OCI-LY3 (cell line): ENCODE results near the gene IL11.
"Not testable (repeated sequence)": the region's sequence is repeated elsewhere in the genome, so short reads cannot be mapped to it uniquely, and the experiment has no call there.

Source experiments
- H2AFZ ChIP-seq: fragments of 200-600, 300-600 bp; shearing (Covaris generic); 2 replicates; pipeline ENCODE4 v1.6.0; 2014; ENCODE audit warnings: antibody characterized with exemption, low read depth, low read length
- H3K27ac ChIP-seq: fragments of 200-600, 300-600 bp; sonication (generic); 2 replicates; pipeline ENCODE4 v1.5.1; 2014; ENCODE audit warnings: mild to moderate bottlenecking, low read length, moderate library complexity, mixed read lengths
- H3K27me3 ChIP-seq: fragments of 200-600, 300-600 bp; sonication (generic); 2 replicates; pipeline ENCODE4 v1.6.1; 2014; ENCODE audit warnings: low read depth, low read length, mixed read lengths
- H3K36me3 ChIP-seq: fragments of 200-600, 300-600 bp; sonication (generic); replicated peaks from 2 replicates; pipeline ENCODE3; 2014; ENCODE audit warnings: low read depth, low read length, mixed read lengths
- H3K4me1 ChIP-seq: fragments of 300-600, 200-600 bp; sonication (generic); 2 replicates; pipeline ENCODE4 v1.6.1; 2014; ENCODE audit warnings: low read length, mixed read lengths
- H3K4me2 ChIP-seq: fragments of 200-600, 300-600 bp; sonication (generic); 2 replicates; pipeline ENCODE4 v1.6.1; 2014; ENCODE audit warnings: low read length, mixed read lengths
- H3K4me3 ChIP-seq: fragments of 300-600, 200-600 bp; sonication (generic); 2 replicates; pipeline ENCODE4 v1.5.1; 2014; ENCODE audit warnings: antibody characterized with exemption, mild to moderate bottlenecking, low read length, moderate library complexity
- H3K79me2 ChIP-seq: fragments of 300-600, 200-600 bp; shearing (Covaris generic); 2 replicates; pipeline ENCODE4 v1.6.1; 2014; ENCODE audit warnings: mild to moderate bottlenecking, low read length, mixed read lengths
- H3K9ac ChIP-seq: fragments of 300-600, 200-600 bp; shearing (Covaris generic); 2 replicates; pipeline ENCODE4 v1.6.0; 2014; ENCODE audit warnings: mild to moderate bottlenecking, low read length, moderate library complexity
- H3K9me3 ChIP-seq: fragments of 200-600, 300-600 bp; shearing (Covaris generic); 2 replicates; pipeline ENCODE4 v1.6.1; 2014; ENCODE audit warnings: low read length, mixed read lengths; ENCODE audit not compliant: insufficient read depth
- H4K20me1 ChIP-seq: fragments of 200-600, 300-600 bp; sonication (generic); 2 replicates; pipeline ENCODE4 v1.6.1; 2016; ENCODE audit warnings: low read length, mixed read lengths; ENCODE audit not compliant: insufficient read depth
- CTCF ChIP-seq: fragments of 200-600, 300-600 bp; sonication (generic); IDR thresholded peaks from 2 replicates; pipeline ENCODE4 v1.5.1; 2014; ENCODE audit warnings: antibody characterized with exemption, low read length, low read depth
- EZH2phosphoT487 ChIP-seq: fragments of 200-600 bp; shearing (Covaris generic); IDR thresholded peaks from 2 replicates; pipeline ENCODE4 v1.6.1; 2018; ENCODE audit warnings: antibody characterized with exemption, mixed run types, low read depth

IL11 gene

GRCh38 chr19:55410168-55410567 lies 39.9 kb upstream of the IL11 start:
- H3K27ac ChIP-seq: no peak overlapping the region
- no peaks in the 10 kb centered on the region for H3K27me3 ChIP-seq
- peaks cover 19% of the 10 kb centered on the region for H3K4me1 ChIP-seq
- no peak overlapping the region for H3K9ac ChIP-seq
- peaks cover 15% of the 10 kb centered on the region for H4K20me1 ChIP-seq
- peaks cover 3% of the 10 kb centered on the region for H3K9me3 ChIP-seq
- H3K4me3 ChIP-seq: no peak overlapping the region
- no peak overlapping the region for H3K4me2 ChIP-seq
- TF ChIP-seq EZH2phosphoT487 (no peak), CTCF (no peak)
- peaks cover 24% of the 10 kb centered on the region for H3K79me2 ChIP-seq
- H2AFZ ChIP-seq: no peak overlapping the region
- H3K36me3 ChIP-seq: peaks cover 26% of the 10 kb centered on the region

- H2AFZ ChIP-seq, H3K9ac ChIP-seq, H3K9me3 ChIP-seq, H3K27me3 ChIP-seq, H3K4me2 ChIP-seq, H3K4me3 ChIP-seq: not testable (repeated sequence)
- H4K20me1 ChIP-seq: peaks cover 21% of the 10 kb centered on the region
- peaks cover 31% of the 10 kb centered on the region for H3K79me2 ChIP-seq
- peaks cover 31% of the 10 kb centered on the region for H3K36me3 ChIP-seq
- peaks cover 19% of the 10 kb centered on the region for H3K4me1 ChIP-seq
- H3K27ac ChIP-seq: peak overlapping the region; percentile 87; the same call in 1 of the 2 replicates
These were observed 38.9 kb upstream of the IL11 start for GRCh38 chr19:55409179-55409578.

GRCh38 chr19:55408533-55408872 lies 38.2 kb upstream of the IL11 start:
- Histone ChIP-seq H3K9ac (peak overlapping the region; percentile 77), H3K4me1 (peaks cover 19% of the 10 kb centered on the region), H3K9me3 (peaks cover 3% of the 10 kb centered on the region), H3K36me3 (peaks cover 36% of the 10 kb centered on the region), H3K27me3 (no peaks in the 10 kb centered on the region), H3K27ac (peak overlapping the region; percentile 87), H3K79me2 (peaks cover 35% of the 10 kb centered on the region), H3K4me2 (peak overlapping the region; percentile 85), H2AFZ (peak overlapping the region; percentile 49; the same call in 1 of the 2 replicates), H3K4me3 (peak overlapping the region; percentile 86), H4K20me1 (peaks cover 26% of the 10 kb centered on the region)
- no peak for TF ChIP-seq CTCF
- no peak for TF ChIP-seq EZH2phosphoT487

- peaks cover 3% of the 10 kb centered on the region for H3K9me3 ChIP-seq
- peaks cover 40% of the 10 kb centered on the region for H3K79me2 ChIP-seq
- H3K27ac ChIP-seq: peak overlapping the region; percentile 87
- peak overlapping the region; percentile 86 for H3K4me3 ChIP-seq
- peak overlapping the region; percentile 85 for H3K4me2 ChIP-seq
- H3K9ac ChIP-seq: peak overlapping the region; percentile 97
- H3K36me3 ChIP-seq: peaks cover 39% of the 10 kb centered on the region
- TF ChIP-seq CTCF: no peak
- no peaks in the 10 kb centered on the region for H3K27me3 ChIP-seq
- H2AFZ ChIP-seq: peak overlapping the region; percentile 83; the same call in 1 of the 2 replicates
- peaks cover 31% of the 10 kb centered on the region for H4K20me1 ChIP-seq
- H3K4me1 ChIP-seq: peaks cover 19% of the 10 kb centered on the region
These were observed 37.7 kb upstream of the IL11 start for GRCh38 chr19:55407800-55408532.

- peak within 1 kb of the TSS; percentile 86 for H3K4me3 ChIP-seq
- not testable (repeated sequence) for H3K27me3 ChIP-seq, H3K9me3 ChIP-seq
- H3K36me3 ChIP-seq: peaks cover 44% of the 10 kb centered on the region
- H3K4me1 ChIP-seq: peaks cover 19% of the 10 kb centered on the region
- peak within 1 kb of the TSS; percentile 86 for H3K4me2 ChIP-seq
- H3K79me2 ChIP-seq: peaks cover 45% of the 10 kb centered on the region
- H4K20me1 ChIP-seq: peaks cover 36% of the 10 kb centered on the region
- H2AFZ ChIP-seq: peak within 1 kb of the TSS; percentile 83; the same call in 1 of the 2 replicates
- H3K27ac ChIP-seq: peak within 1 kb of the TSS; percentile 87
- H3K9ac ChIP-seq: peak within 1 kb of the TSS; percentile 97
These were observed 37.2 kb upstream of the IL11 start, which contains the start of gene UBE2S for GRCh38 chr19:55407550-55407799. TSS of gene UBE2S (minus strand) at chr19:55407788. CDS start at chr19:55407589, 199 bp downstream.
